NT2/D1 (cell line): ENCODE results near the gene WDR20.

Experiments used
- YY1 ChIP-seq: IDR thresholded peaks from 2 replicates; pipeline ENCODE4 v1.6.1; 2011; ENCODE audit not compliant: insufficient read length, insufficient read depth
- ZNF274 ChIP-seq: IDR thresholded peaks from 2 replicates; pipeline ENCODE4 v1.6.1; 2011; ENCODE audit warnings: mild to moderate bottlenecking, low read depth, low read length

- no peak for TF ChIP-seq YY1
- TF ChIP-seq ZNF274 = no peak
These were observed 62.1 kb downstream of the WDR20 start for GRCh38 chr14:102201776-102202175.
